OCI-LY1 (cell line): ENCODE data around the gene GFER.

ENCODE experiments used
- H2AFZ ChIP-seq: fragments of 200-600 bp; sonication (generic), shearing (Covaris generic); 2 replicates; pipeline ENCODE4 v1.6.0; 2014; ENCODE audit warnings: antibody characterized with exemption, mild to moderate bottlenecking, low read length
- H3F3A ChIP-seq: fragments of 200-600 bp; sonication (generic), shearing (Covaris generic); 2 replicates; pipeline ENCODE4 v1.6.0; 2014; ENCODE audit warnings: mild to moderate bottlenecking, antibody characterized with exemption, low read length, moderate library complexity; ENCODE audit not compliant: insufficient read depth
- H3K27ac ChIP-seq: fragments of 200-600 bp; sonication (generic); 2 replicates; pipeline ENCODE4 v1.5.1; 2014; ENCODE audit warnings: low read length, mixed run types, mild to moderate bottlenecking, low read depth; ENCODE audit not compliant: poor library complexity, severe bottlenecking
- H3K27me3 ChIP-seq: fragments of 200-600 bp; sonication (generic); 2 replicates; pipeline ENCODE4 v1.6.0; 2014; ENCODE audit warnings: antibody characterized with exemption, mild to moderate bottlenecking, low read length, moderate library complexity; ENCODE audit not compliant: insufficient read depth
- H3K36me3 ChIP-seq: fragments of 200-600 bp; sonication (generic); 2 replicates; pipeline ENCODE4 v1.6.1; 2014; ENCODE audit warnings: mild to moderate bottlenecking, antibody characterized with exemption, low read length, moderate library complexity, mixed read lengths; ENCODE audit not compliant: insufficient read depth
- H3K4me1 ChIP-seq: fragments of 200-600 bp; sonication (generic); 2 replicates; pipeline ENCODE4 v1.5.1; 2014; ENCODE audit warnings: mild to moderate bottlenecking, low read length, moderate library complexity; ENCODE audit not compliant: insufficient read depth, severe bottlenecking
- H3K4me2 ChIP-seq: fragments of 200-600 bp; sonication (generic), shearing (Covaris generic); 2 replicates; pipeline ENCODE4 v1.6.1; 2014; ENCODE audit warnings: low read length
- H3K4me3 ChIP-seq: fragments of 200-600 bp; sonication (generic); 2 replicates; pipeline ENCODE4 v1.5.1; 2014; ENCODE audit warnings: low read length, low read depth, mild to moderate bottlenecking, mixed read lengths; ENCODE audit not compliant: poor library complexity, severe bottlenecking
- H3K79me2 ChIP-seq: fragments of 200-600 bp; shearing (Covaris generic); 2 replicates; pipeline ENCODE4 v1.6.1; 2016; ENCODE audit warnings: mixed run types, low read length, mixed read lengths; ENCODE audit not compliant: insufficient read depth
- H3K9ac ChIP-seq: fragments of 200-600 bp; sonication (generic), shearing (Covaris generic); 2 replicates; pipeline ENCODE4 v1.6.1; 2014; ENCODE audit warnings: mild to moderate bottlenecking, low read length, mixed read lengths
- H3K9me2 ChIP-seq: fragments of 200-600 bp; sonication (generic), shearing (Covaris generic); 2 replicates; pipeline ENCODE4 v1.6.1; 2014; ENCODE audit warnings: low read depth, mild to moderate bottlenecking, low read length, mixed read lengths
- H3K9me3 ChIP-seq: fragments of 200-600 bp; shearing (Covaris generic); 2 replicates; pipeline ENCODE4 v1.6.1; 2014; ENCODE audit warnings: low read length, mixed read lengths
- H4K20me1 ChIP-seq: fragments of 200-600 bp; sonication (generic), shearing (Covaris generic); 2 replicates; pipeline ENCODE4 v1.6.0; 2016; ENCODE audit warnings: mild to moderate bottlenecking, low read length; ENCODE audit not compliant: insufficient read depth
- EZH2 ChIP-seq: fragments of 200-600 bp; sonication (generic), shearing (Covaris generic); IDR thresholded peaks from 2 replicates; pipeline ENCODE4 v1.8.0; 2017; ENCODE audit warnings: borderline replicate concordance, mixed run types, mild to moderate bottlenecking, antibody characterized with exemption, low read length, moderate library complexity, mixed read lengths
- TF ChIP-seq, protein P1 (sequence below): fragments of 200-600 bp; sonication (generic), shearing (Covaris generic); IDR thresholded peaks from 2 replicates; pipeline ENCODE4 v1.5.1; 2017; ENCODE audit warnings: mild to moderate bottlenecking, antibody characterized with exemption, low read length, moderate library complexity, mixed read lengths

Gene GFER

DNA sequence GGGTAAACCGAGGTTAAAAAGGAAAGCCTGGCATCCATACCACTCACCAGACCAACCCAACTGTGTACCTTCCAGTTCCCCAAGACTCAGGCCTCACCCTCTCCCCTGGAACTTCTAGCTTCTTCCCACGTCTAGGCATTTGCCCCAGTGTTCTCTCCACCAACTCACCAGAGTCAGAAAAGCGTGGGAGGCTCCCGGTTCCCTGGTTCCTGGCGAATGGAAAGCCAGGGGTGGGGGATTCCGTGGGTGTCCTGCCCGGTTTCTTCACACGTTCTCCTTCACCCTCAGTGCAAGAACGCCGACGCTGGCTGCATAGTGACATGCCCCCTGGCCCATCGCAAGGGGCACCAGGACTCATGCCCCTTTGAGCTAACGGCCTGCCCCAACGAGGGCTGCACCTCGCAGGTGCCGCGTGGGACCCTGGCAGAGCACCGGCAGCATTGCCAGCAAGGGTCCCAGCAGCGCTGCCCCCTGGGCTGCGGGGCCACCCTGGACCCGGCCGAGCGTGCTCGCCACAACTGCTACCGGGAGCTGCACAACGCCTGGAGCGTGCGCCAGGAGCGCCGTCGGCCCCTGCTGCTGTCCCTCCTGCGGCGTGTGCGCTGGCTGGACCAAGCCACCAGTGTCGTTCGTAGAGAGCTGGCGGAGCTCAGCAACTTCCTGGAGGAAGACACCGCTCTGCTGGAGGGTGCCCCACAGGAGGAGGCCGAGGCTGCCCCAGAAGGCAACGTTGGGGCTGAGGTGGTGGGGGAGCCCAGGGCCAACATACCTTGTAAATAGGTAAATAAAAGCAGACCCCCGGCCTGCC, 15.6 kb upstream of the GFER start:
- Histone ChIP-seq H4K20me1 (no peaks in the 10 kb centered on the region), H3K4me1 (peaks cover 35% of the 10 kb centered on the region), H3K79me2 (peaks cover 20% of the 10 kb centered on the region), H3F3A (peaks cover 4% of the 10 kb centered on the region), H3K9me3 (no peaks in the 10 kb centered on the region), H3K9ac (no peak overlapping the region), H3K27ac (no peak overlapping the region), H3K36me3 (peaks cover 12% of the 10 kb centered on the region), H3K27me3 (no peaks in the 10 kb centered on the region), H3K4me2 (no peak overlapping the region), H3K9me2 (no peaks in the 10 kb centered on the region), H3K4me3 (no peak overlapping the region), H2AFZ (no peak overlapping the region)
- no peak for TF ChIP-seq EZH2
- TF ChIP-seq, protein P1, sequence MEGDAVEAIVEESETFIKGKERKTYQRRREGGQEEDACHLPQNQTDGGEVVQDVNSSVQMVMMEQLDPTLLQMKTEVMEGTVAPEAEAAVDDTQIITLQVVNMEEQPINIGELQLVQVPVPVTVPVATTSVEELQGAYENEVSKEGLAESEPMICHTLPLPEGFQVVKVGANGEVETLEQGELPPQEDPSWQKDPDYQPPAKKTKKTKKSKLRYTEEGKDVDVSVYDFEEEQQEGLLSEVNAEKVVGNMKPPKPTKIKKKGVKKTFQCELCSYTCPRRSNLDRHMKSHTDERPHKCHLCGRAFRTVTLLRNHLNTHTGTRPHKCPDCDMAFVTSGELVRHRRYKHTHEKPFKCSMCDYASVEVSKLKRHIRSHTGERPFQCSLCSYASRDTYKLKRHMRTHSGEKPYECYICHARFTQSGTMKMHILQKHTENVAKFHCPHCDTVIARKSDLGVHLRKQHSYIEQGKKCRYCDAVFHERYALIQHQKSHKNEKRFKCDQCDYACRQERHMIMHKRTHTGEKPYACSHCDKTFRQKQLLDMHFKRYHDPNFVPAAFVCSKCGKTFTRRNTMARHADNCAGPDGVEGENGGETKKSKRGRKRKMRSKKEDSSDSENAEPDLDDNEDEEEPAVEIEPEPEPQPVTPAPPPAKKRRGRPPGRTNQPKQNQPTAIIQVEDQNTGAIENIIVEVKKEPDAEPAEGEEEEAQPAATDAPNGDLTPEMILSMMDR = no peak

DNA sequence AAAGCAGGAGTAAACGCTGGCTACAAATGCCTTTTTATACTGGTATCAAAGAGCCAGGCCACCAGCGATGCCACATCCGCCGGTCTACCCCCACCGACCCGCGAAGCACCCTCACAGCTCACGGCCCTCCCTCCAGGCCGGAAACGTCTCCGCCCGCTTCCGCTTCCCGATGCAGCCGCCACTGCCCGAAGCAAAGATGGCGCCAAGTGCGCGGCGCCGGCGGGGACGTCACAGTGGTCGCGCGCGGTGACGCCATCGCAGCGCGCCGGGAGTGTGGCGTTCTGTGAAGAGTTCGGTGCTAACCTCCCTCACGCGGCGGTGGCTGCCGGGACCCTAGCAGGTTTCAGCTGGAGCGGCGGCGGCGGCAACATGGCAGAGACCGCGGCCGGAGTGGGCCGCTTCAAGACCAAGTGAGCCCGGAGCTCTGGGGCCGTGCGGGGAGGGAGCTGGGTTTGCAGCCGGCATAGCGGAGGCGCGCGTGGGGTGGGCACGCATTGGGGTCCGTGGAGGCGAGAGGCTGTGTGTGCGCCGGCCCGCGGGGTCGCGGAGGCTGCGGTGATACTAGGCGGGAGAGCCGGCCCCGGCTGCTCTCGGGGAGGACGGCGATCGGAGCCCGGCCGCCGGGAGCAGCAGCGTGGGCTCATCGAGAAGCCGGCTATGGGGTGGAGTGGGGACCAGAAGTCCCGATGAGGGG, 12.1 kb upstream of the GFER start, which contains the start of gene TBL3:
Gene TBL3 (plus strand): TSS at position 258 of the 694 bp plus-strand sequence. CDS start 112 bp downstream, at position 370.
- Histone ChIP-seq H3K4me2 (peak within 1 kb of the TSS; percentile 86), H2AFZ (no peak within 1 kb of the TSS), H3K9ac (peak within 1 kb of the TSS; percentile 81), H3K36me3 (peaks cover 29% of the 10 kb centered on the region), H3K27me3 (no peaks in the 10 kb centered on the region), H3K4me3 (peak within 1 kb of the TSS; percentile 95), H3K4me1 (peaks cover 27% of the 10 kb centered on the region), H3K79me2 (peaks cover 4% of the 10 kb centered on the region; the same call in 1 of the 2 replicates), H3K9me2 (no peaks in the 10 kb centered on the region), H3K27ac (peak within 1 kb of the TSS; percentile 84), H3K9me3 (no peaks in the 10 kb centered on the region), H4K20me1 (no peaks in the 10 kb centered on the region), H3F3A (no peaks in the 10 kb centered on the region)
- TF ChIP-seq, protein P1 = no peak
- no peak for TF ChIP-seq EZH2

GRCh38 chr16:1972490-1972877, 11.5 kb upstream of the GFER start:
- Histone ChIP-seq H3K27ac (no peak overlapping the region), H3K9me3 (no peaks in the 10 kb centered on the region), H2AFZ (no peak overlapping the region), H3K27me3 (no peaks in the 10 kb centered on the region), H3K4me1 (peaks cover 27% of the 10 kb centered on the region), H3K4me3 (peak overlapping the region; percentile 95), H3K79me2 (peaks cover 4% of the 10 kb centered on the region; the same call in 1 of the 2 replicates), H3K36me3 (peaks cover 34% of the 10 kb centered on the region), H3K9me2 (no peaks in the 10 kb centered on the region), H3K4me2 (peak overlapping the region; percentile 86), H4K20me1 (no peaks in the 10 kb centered on the region), H3K9ac (peak overlapping the region; percentile 81), H3F3A (no peaks in the 10 kb centered on the region)
- no peak for TF ChIP-seq EZH2
- TF ChIP-seq, protein P1 = no peak
